Measurements from ENCODE around the gene TOP3B.

- TF ChIP-seq ZNF695 (CRISPR knock-in tag; IDR thresholded peaks at IDR 0.05) (no peak), REST (IDR thresholded peaks at IDR 0.05; ENCODE audit: borderline replicate concordance) (no peak), REST (CRISPR knock-in tag; IDR thresholded peaks at IDR 0.05; ENCODE audit: low read depth) (no peak), CHD1 (IDR thresholded peaks at IDR 0.05; ENCODE audit: low read length) (no peak), SIN3A (IDR thresholded peaks at IDR 0.05; ENCODE audit: borderline replicate concordance in 2 of 2, control insufficient read depth in 1 of 2, low read depth in 2 of 2, low read length in 2 of 2) (no peak), ARNT (IDR thresholded peaks at IDR 0.05) (no peak), SETDB1 (IDR thresholded peaks at IDR 0.05; ENCODE audit: low read length) (no peak), CTCF (IDR thresholded peaks at IDR 0.05 in 2 of 3, conservative IDR thresholded peaks at IDR 0.05 in 1 of 3; ENCODE audit: insufficient read depth in 2 of 3, low read depth in 1 of 3, low read length in 3 of 3) (no peak), ADNP (tag; IDR thresholded peaks at IDR 0.05) (no peak), HDGF (IDR thresholded peaks at IDR 0.05) (no peak), XRCC5 (IDR thresholded peaks at IDR 0.05; ENCODE audit: low read depth, low read length) (no peak), MAZ (CRISPR knock-in tag; conservative IDR thresholded peaks at IDR 0.05 in 1 of 2, IDR thresholded peaks at IDR 0.05 in 1 of 2) (no peak)
- TF ChIP-seq, protein P1, sequence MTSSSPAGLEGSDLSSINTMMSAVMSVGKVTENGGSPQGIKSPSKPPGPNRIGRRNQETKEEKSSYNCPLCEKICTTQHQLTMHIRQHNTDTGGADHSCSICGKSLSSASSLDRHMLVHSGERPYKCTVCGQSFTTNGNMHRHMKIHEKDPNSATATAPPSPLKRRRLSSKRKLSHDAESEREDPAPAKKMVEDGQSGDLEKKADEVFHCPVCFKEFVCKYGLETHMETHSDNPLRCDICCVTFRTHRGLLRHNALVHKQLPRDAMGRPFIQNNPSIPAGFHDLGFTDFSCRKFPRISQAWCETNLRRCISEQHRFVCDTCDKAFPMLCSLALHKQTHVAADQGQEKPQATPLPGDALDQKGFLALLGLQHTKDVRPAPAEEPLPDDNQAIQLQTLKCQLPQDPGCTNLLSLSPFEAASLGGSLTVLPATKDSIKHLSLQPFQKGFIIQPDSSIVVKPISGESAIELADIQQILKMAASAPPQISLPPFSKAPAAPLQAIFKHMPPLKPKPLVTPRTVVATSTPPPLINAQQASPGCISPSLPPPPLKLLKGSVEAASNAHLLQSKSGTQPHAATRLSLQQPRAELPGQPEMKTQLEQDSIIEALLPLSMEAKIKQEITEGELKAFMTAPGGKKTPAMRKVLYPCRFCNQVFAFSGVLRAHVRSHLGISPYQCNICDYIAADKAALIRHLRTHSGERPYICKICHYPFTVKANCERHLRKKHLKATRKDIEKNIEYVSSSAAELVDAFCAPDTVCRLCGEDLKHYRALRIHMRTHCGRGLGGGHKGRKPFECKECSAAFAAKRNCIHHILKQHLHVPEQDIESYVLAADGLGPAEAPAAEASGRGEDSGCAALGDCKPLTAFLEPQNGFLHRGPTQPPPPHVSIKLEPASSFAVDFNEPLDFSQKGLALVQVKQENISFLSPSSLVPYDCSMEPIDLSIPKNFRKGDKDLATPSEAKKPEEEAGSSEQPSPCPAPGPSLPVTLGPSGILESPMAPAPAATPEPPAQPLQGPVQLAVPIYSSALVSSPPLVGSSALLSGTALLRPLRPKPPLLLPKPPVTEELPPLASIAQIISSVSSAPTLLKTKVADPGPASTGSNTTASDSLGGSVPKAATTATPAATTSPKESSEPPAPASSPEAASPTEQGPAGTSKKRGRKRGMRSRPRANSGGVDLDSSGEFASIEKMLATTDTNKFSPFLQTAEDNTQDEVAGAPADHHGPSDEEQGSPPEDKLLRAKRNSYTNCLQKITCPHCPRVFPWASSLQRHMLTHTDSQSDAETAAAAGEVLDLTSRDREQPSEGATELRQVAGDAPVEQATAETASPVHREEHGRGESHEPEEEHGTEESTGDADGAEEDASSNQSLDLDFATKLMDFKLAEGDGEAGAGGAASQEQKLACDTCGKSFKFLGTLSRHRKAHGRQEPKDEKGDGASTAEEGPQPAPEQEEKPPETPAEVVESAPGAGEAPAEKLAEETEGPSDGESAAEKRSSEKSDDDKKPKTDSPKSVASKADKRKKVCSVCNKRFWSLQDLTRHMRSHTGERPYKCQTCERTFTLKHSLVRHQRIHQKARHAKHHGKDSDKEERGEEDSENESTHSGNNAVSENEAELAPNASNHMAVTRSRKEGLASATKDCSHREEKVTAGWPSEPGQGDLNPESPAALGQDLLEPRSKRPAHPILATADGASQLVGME (CRISPR knock-in tag; IDR thresholded peaks at IDR 0.05), result no peak
Measured at GRCh38 chr22:21941921-21942320, 40.7 kb downstream of the TOP3B start.
